IPS-18c (cell line): ENCODE results near the gene RAI14.
"Not testable (repeated sequence)": the region's sequence is repeated elsewhere in the genome, so short reads cannot be mapped to it uniquely, and the experiment has no call there.

Experiments
- H3K4me3 ChIP-seq: 2 replicates; pipeline ENCODE4 v1.7.0; 2013; ENCODE audit warnings: low read depth, mild to moderate bottlenecking, low read length, moderate library complexity; ENCODE audit not compliant: insufficient read depth
- H3K9me3 ChIP-seq: one replicate; pipeline ENCODE4 v1.6.1; 2013; ENCODE audit warnings: mild to moderate bottlenecking, low read length, moderate library complexity; ENCODE audit not compliant: control insufficient read depth, insufficient read depth

The RAI14 gene

DNA sequence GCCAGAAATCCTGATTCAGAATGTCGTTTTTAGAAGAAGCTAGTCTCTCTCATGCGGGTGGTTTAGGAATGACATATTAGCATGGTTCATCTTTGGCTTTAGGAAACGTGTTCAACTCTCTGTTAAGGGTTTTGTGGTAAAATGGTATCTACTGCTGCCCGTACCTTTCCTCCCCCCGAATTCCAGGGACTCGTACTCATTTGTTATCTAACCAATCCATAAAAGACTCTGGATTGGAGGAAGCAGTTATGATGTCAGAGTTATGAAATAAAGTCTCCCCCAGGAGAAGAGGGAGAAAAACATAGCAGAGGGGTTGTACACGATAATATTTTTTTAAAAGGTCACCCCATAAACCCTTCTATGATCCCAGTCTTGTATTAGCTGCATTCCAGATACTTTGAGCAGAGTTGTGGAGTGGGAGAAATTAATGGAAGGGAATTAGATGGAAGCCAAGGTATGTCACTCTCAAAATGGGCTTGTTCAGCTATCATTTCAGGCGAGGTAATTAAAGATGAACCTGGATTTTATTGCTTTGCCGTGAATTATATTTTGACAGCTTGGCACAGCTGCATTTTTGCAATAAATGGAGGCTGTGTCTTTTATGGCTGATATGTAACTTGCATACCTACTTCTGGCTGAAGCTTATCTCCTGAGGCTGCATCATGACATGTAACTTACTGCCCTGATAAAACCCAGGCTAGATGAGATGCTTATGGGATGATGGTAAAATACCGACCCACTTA lies 31.3 kb downstream of the RAI14 start:
- Histone ChIP-seq H3K9me3 (peaks cover 2% of the 10 kb centered on the region), H3K4me3 (no peak overlapping the region)

DNA sequence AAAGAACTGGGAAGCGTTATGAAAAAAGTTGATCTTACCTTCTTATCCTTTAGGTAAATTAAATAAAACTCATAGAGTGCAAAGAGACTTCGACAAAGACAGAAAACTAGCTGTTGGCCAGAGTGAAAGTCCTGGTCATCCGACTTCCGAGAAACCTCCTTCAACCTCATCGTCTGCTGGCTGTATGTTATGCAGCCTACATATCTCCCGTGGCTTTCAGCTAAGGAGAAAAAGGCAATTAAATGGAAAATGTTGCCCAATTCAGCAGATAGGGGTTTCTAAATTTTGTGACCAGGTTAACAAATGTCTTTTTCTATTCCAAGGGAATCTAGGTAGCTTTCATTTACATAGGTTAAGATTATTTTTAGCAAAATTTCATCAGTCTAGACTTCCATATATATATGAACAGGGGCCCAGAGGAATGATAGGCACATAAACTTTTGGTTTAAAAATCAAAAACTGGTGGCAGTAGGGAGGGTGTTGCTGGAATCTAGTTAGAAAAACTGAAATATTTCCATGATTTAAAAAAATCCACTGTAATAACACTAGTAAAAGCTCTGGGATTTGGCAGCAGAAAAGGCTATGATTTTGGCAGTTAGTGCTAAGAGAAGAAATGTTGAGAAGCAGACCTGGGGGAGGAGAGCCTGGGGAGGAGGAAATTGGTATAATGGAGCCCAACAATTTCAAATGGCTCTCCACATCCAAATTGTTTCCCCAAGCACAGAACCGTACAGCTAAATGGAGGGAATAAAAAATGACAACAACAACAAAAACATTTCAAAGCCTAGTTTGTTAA lies 32.1 kb downstream of the RAI14 start:
- H3K4me3 ChIP-seq: no peak overlapping the region
- peaks cover 2% of the 10 kb centered on the region for H3K9me3 ChIP-seq

- Histone ChIP-seq H3K9me3 (no peaks in the 10 kb centered on the region), H3K4me3 (no peak overlapping the region)
These were observed 34.2 kb downstream of the RAI14 start for GRCh38 chr5:34690301-34690700.

GRCh38 chr5:34690898-34691297 lies 34.8 kb downstream of the RAI14 start:
- no peak overlapping the region for H3K4me3 ChIP-seq
- no peaks in the 10 kb centered on the region for H3K9me3 ChIP-seq

- no peaks in the 10 kb centered on the region for H3K9me3 ChIP-seq
- no peak overlapping the region for H3K4me3 ChIP-seq
These were observed 35.2 kb downstream of the RAI14 start for GRCh38 chr5:34691326-34691725.

DNA sequence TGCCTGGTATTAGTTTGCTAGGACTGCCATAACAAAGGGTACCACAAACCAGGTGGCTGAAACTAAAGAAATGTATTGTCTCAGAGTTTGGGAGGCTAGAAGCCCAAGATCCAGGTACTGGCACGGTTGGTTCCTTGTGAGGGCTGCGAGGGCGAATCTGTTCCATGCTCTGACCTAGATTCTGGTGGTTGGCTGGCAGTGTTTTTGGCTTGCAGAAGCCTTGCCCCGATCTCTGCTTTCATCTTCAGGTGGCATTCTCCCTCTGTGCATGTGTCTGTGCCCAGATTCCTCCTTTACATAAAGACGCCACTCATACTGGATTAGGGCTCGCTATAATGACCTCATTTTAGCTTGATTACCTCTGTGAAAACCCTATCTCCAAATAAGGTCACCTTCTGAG lies 36.7 kb downstream of the RAI14 start:
- no peak overlapping the region for H3K4me3 ChIP-seq
- H3K9me3 ChIP-seq: no peaks in the 10 kb centered on the region

DNA sequence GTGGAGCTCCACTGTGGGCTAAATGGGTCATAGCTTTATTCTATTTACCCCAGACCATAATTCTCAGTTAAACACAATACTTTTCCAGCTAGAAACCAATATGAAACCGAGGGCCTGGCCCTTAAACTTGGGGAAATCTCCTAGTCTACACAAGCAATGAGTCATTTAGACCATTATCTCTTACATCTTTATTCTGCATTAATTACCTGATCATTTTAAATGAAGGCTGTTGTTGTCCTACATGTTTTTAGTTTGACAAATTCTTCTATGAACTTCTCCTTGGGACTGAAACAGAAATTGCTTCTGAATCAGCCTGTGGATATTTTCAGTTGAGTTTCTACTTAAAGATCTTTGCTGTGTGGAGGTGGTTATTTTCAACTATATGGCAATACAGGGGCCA lies 37.9 kb downstream of the RAI14 start:
- H3K9me3 ChIP-seq: no peaks in the 10 kb centered on the region
- H3K4me3 ChIP-seq: no peak overlapping the region

GRCh38 chr5:34694685-34695084 lies 38.6 kb downstream of the RAI14 start:
- no peaks in the 10 kb centered on the region for H3K9me3 ChIP-seq
- no peak overlapping the region for H3K4me3 ChIP-seq

- Histone ChIP-seq H3K9me3 (no peaks in the 10 kb centered on the region), H3K4me3 (no peak overlapping the region)
These were observed 39.3 kb downstream of the RAI14 start for GRCh38 chr5:34695275-34696027.

GRCh38 chr5:34697308-34698108 lies 41.4 kb downstream of the RAI14 start:
- no peak overlapping the region for H3K4me3 ChIP-seq
- H3K9me3 ChIP-seq: no peaks in the 10 kb centered on the region

- H3K4me3 ChIP-seq: no peak overlapping the region
These were observed 41.9 kb downstream of the RAI14 start for GRCh38 chr5:34698109-34698419.

DNA sequence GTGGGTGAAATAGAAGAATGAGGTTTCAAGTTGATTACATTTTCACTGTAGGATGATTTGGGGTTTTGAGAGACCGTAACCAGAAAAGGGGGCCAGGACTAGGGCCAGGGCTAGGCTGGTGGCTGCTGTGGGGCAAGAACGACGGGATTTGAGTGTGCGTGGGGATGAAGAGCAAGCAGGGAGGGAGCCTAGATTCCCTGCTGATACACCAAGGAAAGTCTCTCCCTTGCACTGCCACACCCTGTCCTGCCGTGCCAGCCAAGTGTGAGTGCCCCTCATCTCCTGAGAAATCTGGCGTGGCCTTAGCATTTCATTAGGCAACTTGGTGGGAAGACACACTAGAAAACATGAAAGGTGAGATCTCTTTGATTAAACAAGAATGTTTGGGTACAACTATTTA lies 42.6 kb downstream of the RAI14 start:
- Histone ChIP-seq H3K4me3 (no peak overlapping the region), H3K9me3 (no peaks in the 10 kb centered on the region)

More at GRCh38 chr5:34698109-34698419, 41.9 kb downstream of the RAI14 start:
- no peaks in the 10 kb centered on the region for H3K9me3 ChIP-seq

DNA sequence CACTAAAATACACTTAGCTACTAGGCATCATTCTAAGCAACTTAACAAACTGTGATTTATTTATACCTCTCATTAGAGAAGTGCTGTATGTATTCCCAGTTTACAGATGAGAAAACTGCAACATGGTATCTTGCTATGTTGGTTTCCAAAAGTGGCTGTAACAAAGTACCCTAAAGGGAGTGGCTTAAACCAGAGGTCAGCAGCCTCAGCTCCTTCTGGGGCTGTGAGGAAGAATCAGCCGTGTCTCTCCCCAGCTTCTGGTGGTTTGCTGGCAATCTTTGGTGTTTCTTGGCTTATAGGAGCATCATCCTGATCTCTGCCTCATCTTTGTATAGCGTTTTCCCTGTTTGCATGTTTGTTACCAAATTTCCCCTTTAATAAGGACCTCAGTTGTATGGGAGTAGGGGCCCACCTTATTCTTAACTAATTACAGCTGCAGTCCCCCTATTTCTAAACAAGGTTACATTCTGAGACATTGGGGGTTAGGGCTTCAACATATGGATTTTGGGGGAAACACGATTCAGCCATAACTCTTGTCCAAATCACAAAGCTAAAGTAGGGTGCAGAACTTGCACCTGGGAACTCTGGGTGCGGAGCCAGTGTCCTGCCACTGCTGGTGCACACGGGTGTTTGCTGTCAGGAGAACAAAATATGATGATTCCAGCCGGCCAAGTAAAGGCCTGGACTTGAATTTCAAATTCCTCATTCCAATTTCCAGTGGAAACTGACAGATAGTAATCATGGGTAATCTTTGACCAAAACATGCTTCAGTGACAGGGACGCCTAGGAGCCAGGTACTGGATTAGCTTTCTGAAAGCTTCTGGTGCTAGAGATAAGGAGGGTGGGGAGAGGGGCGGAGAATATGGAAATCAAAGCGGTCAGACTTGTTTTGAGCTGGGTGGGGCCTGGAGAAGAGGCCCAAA lies 43.3 kb downstream of the RAI14 start:
- Histone ChIP-seq H3K4me3 (no peak overlapping the region), H3K9me3 (no peaks in the 10 kb centered on the region)

GRCh38 chr5:34700078-34700452 lies 43.9 kb downstream of the RAI14 start:
- Histone ChIP-seq H3K4me3 (no peak overlapping the region), H3K9me3 (no peaks in the 10 kb centered on the region)

GRCh38 chr5:34701442-34701841 lies 45.3 kb downstream of the RAI14 start:
- H3K4me3 ChIP-seq, H3K9me3 ChIP-seq: not testable (repeated sequence)
